NCI-H1436 (cell line): ENCODE data around the gene VPS13D.

ENCODE experiments used
- DNase-seq: peaks from one replicate; lab custom pipeline; 2025; lab: John Stamatoyannopoulos, UW

The VPS13D gene

DNA sequence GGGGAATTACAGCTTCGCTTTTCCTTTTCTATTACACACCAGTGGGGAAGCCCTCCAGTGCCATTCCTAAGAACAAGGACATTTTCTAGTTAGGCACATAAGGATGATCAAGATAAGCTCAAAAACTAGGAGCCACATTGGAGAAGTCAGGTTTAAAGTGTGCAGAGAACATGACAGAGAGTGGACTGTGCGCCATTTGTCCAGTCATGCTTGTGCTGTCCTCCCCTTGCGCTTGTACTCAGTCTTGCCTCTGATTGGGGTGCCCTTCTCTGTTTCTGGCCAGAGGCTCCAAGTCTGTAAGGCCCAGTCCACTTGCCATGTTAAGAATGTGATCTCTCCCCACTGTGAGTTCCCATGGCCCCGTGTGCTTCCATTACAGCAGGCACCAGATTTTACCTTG lies 198.5 kb downstream of the VPS13D start:
- no peak for DNase-seq

DNA sequence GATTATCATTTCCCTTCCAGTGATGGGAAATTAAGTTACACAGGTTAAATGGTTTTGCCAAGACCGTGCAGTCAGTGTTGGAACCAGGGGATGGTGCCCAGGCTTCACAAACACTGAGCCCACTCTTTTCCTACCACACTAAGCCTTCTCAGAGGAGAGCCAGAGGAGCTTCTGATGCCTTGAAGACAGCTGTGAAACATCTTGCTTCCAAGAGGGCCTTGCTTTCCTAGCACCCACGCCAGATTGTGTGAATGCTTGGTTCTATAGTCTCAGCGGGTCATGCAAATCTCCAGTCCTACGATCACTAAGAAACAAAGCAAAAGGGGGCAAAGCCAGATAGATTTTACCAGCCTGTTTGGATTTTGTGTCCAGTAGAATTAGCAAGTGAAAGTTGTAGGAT lies 200.7 kb downstream of the VPS13D start:
- DNase-seq: no peak

DNA sequence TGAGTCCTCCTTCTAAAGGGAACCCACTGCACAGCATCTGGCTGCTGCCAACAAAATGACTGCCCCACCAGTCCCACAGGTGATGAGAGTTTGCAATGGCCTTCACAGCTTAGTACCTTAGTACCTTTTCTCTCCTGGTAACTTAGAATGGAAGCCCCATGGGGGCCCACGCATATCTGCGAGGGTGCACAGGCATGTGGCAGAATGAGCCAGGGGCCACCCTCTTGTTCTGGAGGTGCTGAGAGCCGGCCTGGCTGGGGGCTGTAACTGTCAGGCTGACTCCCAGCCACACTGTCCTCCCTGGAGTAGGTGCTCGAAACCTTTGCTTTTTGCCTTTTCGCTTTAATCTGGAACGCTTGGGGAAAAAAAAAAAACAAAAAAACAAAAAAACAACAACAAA lies 203.1 kb downstream of the VPS13D start:
- no peak for DNase-seq

DNA sequence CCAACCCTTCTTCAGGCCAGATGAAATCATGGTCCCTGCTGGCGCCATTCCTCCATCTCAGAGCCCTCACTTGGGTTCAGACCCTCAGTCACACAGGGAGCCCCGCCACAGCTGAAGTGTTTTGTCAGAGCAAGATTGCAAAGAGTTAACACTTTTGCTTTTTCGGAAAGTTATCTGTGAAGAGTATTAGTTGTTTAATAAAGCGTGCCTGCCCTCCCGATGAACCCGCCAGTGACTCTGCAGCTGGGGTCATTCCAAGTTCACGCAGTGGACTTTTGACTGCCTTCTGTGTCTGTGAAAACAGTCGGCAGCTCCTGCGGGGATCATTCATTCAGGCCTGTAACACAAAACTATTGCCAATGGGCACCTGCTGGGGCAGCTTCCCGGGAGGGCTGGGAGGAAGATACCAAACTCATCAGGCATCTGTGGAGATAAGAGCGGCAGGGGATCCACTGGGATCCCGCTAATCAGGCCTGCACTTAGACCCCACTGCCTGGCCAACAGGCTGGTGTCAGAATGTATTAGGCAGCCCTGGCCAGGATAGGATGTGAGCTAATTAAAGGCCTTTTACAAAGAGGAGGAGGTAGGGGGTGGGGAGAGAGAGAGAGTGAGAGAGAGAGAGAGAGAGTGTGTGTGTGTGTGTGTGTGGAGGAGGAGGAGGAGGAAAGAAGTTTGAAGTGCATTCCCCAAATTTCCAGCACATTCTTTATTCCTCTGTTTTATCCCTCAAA lies 203.7 kb downstream of the VPS13D start:
- DNase-seq: no peak

- DNase-seq: no peak
These were observed 204.3 kb downstream of the VPS13D start for GRCh38 chr1:12434174-12434573.

- DNase-seq: no peak
These were observed 204.9 kb downstream of the VPS13D start for GRCh38 chr1:12434686-12435085.

DNA sequence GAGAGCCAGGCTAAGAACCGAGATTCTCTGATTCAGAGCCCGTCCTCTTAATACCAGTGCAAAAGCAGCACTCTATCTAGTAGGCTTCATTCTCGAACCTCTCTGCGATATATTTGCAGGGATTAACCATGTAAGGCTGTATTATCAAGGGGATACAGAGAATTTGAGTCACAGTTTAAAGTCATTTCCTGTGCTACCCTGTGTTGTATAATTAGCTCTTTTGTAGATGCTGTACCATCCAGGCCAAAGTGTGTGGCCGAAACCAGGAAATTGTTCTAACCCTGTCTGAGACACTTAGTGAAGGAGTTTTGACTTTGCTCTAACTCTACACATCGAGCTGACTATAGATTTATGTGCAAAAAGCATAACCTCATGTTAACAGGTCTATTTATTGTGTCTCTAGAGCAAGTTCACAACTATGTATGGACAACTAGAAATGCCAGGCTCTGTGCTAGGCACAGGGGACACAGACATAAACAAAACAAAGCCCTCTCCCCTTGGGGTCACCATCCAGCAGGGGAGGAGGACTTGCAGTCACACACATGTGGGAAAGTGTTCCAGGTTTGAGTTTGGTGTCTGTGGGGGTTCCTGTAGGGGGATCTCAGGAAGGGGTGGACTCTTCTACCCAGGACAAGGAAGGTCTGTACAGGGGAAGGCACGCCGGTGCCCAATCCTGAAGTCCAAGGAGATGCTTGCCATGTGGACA lies 206.0 kb downstream of the VPS13D start:
- DNase-seq: no peak

GRCh38 chr1:12436345-12436658 lies 206.5 kb downstream of the VPS13D start:
- no peak for DNase-seq

DNA sequence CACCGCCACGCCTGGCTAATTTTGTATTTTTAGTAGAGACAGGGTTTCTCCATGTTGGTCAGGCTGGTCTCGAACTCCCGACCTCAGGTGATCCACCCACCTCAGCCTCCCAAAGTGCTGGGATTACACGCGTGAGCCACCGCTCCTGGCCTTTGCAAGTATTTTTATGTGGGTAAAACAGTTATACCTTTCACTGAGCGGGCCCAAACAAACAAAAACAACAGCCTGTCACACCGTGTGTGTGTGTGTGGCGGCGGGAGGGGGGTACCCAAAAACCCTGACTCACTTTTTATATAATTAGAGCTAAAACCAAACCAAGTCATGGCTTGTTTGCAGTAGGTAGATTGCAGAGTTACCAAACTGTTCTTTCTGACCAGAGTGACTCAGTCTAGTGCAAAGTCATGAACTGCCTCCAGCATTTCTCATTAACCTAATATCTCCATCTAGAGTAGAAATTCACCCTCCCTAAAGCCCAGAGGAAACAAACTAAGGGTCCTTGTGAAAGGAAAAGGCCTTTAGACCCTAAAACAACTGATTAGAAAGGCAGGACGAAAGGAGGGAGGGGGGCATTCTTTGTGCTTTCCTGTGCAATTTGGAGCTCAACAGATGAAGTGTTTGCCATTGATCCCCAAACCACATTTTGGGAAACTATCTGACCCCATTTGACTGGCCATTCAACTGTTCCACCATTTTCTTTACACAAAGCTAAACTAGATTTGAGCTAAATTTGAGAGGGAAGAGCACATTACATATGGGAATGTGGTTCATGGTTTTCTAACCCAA lies 207.2 kb downstream of the VPS13D start:
- DNase-seq: no peak

GRCh38 chr1:12437629-12438028 lies 207.8 kb downstream of the VPS13D start:
- DNase-seq: no peak

GRCh38 chr1:12438349-12438924 lies 208.6 kb downstream of the VPS13D start:
- DNase-seq: no peak

GRCh38 chr1:12439073-12439472 lies 209.2 kb downstream of the VPS13D start:
- no peak for DNase-seq

- DNase-seq: no peak
These were observed 211.7 kb downstream of the VPS13D start for GRCh38 chr1:12441414-12442105.

GRCh38 chr1:12442217-12442616 lies 212.4 kb downstream of the VPS13D start:
- DNase-seq: no peak

GRCh38 chr1:12443151-12443550 lies 213.3 kb downstream of the VPS13D start:
- no peak for DNase-seq

GRCh38 chr1:12444329-12444841 lies 214.6 kb downstream of the VPS13D start:
- DNase-seq: no peak

DNA sequence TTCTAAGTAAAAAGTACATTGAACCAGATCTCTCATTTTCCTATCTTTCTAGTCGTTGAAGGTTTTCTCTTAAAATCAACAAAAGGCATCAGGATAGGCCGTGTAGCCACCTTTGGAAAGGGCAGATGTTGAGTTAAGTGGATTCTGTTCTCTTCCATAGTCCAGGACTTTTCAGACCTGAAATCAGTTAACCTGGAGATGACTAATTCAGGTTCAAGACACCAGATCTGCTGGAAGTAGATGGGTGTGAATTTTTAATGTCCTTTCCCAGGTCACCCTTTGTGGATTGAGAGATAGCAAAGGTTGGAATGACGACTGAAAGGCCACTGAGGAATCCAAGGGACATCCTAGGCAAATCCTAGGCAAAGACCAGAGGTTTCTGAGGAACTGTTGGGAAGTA lies 215.4 kb downstream of the VPS13D start:
- no peak for DNase-seq

DNA sequence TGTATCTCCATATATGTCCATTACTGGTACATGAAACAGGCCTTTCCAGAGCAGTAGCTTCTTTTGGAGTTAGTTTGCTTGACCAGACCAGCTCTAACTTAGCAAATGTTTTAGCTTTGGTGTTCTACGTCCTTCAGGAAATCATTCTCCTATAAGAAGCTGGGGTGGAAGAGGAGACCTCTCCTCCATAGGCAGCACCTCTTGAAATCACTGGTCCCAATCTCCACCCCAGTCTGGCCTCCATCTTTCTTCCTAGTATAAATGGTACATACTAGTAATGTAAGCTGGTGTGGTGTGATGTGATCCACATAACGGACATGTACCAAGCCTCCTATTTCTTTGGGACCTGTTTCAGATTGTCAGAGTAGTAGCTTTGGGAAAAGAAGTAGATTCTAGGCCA lies 216.8 kb downstream of the VPS13D start:
- DNase-seq: no peak

DNA sequence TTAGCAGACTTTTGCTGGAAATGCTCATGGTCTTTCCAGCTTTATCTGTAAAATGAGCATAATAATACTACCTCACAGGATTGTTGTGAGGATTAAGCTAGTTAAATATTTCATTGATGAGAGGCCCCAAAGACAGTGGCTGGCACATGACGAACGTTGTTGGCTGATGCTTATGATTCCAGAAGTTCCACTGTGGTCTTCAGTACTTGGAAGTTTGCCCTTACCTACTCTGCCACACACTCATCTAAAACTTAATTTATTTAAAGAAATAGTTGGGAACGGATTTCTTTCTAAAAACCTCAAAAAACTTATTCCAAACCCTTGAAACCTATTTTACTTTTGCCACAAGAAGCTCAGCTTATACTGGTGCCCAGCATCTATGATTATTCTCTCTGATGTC lies 217.5 kb downstream of the VPS13D start:
- no peak for DNase-seq

GRCh38 chr1:12447849-12448312 lies 218.1 kb downstream of the VPS13D start:
- no peak for DNase-seq

DNA sequence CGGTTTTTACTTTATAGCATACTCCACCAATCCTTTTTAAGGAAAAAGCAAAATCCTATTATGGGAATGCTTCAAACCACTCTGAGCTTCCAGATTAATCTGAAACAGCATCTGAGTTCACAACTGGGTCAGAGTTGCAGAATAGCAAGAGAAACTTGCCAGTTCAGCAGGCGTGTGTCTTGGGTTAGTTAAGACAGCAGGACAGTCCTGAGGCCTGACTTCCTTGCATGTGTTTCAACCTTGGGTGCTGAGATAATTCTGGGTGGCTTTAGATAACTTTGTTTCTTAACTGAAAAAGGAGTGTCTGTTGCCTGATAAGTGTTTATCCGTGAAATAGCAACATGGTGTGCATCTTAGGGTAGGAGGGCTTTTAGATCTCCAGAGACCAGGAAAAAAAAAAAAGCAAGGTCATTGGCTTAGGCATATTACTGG lies 218.9 kb downstream of the VPS13D start:
- DNase-seq: no peak
